Right cardiac atrium (tissue), 5 donors: ENCODE results near the gene OR12D2. TPM values are rescaled to one million over a fixed set of nuclear protein-coding genes. Genes with fewer than 3 reads are reported as not detected.
"Not testable (repeated sequence)": the region's sequence is repeated elsewhere in the genome, so short reads cannot be mapped to it uniquely, and the experiment has no call there.

Experiments used
- ATAC-seq, 2 donors: fragments of 200-7000 bp; cut with Tn5 transposase; one replicate each; pipeline versions ENCODE4 v1.8.0 to v1.9.1; 2020; ENCODE audit warnings: moderate library complexity in 2 of 2, mild to moderate bottlenecking in 1 of 2
- DNase-seq, 3 donors: peaks; one replicate each; pipeline ENCODE4 v3.0.0-alpha.2; 2020
- H3K27ac ChIP-seq: one replicate; pipeline ENCODE4 v1.5.1; 2013; ENCODE audit warnings: mild to moderate bottlenecking, low read length, control low read depth, moderate library complexity
- H3K27me3 ChIP-seq: one replicate; pipeline ENCODE4 v1.6.1; 2013; ENCODE audit not compliant: control insufficient read depth, insufficient read depth
- H3K4me1 ChIP-seq: one replicate; pipeline ENCODE4 v1.6.1; 2013; ENCODE audit warnings: low read length; ENCODE audit not compliant: control insufficient read depth, insufficient read depth
- H3K4me3 ChIP-seq: one replicate; pipeline ENCODE4 v1.5.1; 2013; ENCODE audit warnings: low read length, control low read depth
- H3K9me3 ChIP-seq: one replicate; pipeline ENCODE4 v1.6.1; 2013; ENCODE audit warnings: low read length; ENCODE audit not compliant: control insufficient read depth
- WGBS: extraction: QIAGEN DNeasy Blood & Tissue Kit; methylation state at CpG from one replicate; pipeline ENCODE4 v1.1.7; 2013; 5-methylcytosine and 5-hydroxymethylcytosine counted together
- intact Hi-C, 4 donors: fragments of 100-400 bp; cut with DNase I; formaldehyde crosslinking; loops; one replicate each; pipeline versions ENCODE4 v1.11.0 to v1.14.0; 2022 to 2023
- long read RNA-seq, 4 donors: library from polyadenylated mRNA; unstranded; transcript quantifications; one replicate each; pipeline ENCODE4 v2.0.0, GENCODE V29; 2020 to 2021
- polyA plus RNA-seq: library from polyadenylated mRNA; stranded (reverse); fragments of 200-250 nt; gene quantifications from one replicate; pipeline ENCODE4 v1.2.3, GENCODE V29; 2013
- total RNA-seq, 4 donors: library from RNA; stranded (reverse); fragmentation: NEBNext Ultra II Directional; extraction: Animal tissue kit (Norgen Biotek cat#: 25700); gene quantifications; one replicate each; pipeline ENCODE4 v1.2.1, GENCODE V29; 2021
- donor health status: healthy with polysubstance abuse.
- donor health status: DM: no; HTN: yes; CAD: no.
- donor health status: DM: no; HTN: no; CAD: no.
- donor health status: DM: no; HTN: yes; CAD: no; lungs with severe emphysema.
- donor health status: DM: yes; HTN: yes; CAD: no.

Gene OR12D2, protein sequence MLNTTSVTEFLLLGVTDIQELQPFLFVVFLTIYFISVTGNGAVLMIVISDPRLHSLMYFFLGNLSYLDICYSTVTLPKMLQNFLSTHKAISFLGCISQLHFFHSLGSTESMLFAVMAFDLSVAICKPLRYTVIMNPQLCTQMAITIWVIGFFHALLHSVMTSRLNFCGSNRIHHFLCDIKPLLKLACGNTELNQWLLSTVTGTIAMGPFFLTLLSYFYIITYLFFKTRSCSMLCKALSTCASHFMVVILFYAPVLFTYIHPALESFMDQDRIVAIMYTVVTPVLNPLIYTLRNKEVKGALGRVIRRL
- total RNA-seq, result not detected
- polyA plus RNA-seq, result not detected
- long read RNA-seq, donor 1, result 0 reads
- long read RNA-seq, donor 2, result 0 reads
- long read RNA-seq, donor 3, result 0 reads
- long read RNA-seq, donor 4, result 0 reads

DNA sequence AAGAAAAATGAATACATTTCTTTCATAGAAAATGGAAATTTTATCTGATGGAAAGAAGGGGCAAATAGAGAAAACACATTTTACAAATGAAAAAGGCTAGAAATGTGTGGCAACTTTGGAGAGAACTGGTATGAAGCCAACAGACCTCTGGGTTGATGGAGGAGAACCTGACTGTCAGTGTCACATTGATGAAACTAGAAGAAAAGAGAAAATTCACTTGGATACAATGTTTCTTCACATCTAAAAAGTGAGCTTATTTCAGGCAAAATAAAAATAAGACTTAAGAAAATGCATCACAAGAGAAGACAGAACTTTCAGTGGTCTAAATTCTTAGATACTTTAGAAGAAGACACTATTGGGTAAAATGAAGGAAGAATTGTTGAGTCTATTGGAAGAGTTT lies at the start of gene OR12D2:
OR12D2 (plus strand) TSS at position 301 of the 400 bp plus-strand sequence. CDS start 1,069 bp downstream, outside the sequence.
- no peaks in the 10 kb centered on the region for H3K27me3 ChIP-seq
- intact Hi-C loops, result no loop called here
- H3K4me1 ChIP-seq, result no peaks in the 10 kb centered on the region
- no peak within 1 kb of the TSS for H3K4me3 ChIP-seq
- no peak for DNase-seq
- H3K9me3 ChIP-seq, result no peaks in the 10 kb centered on the region
- no peak within 1 kb of the TSS for H3K27ac ChIP-seq
- ATAC-seq, result no peak

- WGBS, result 87% methylated on average over 3 of the region's 3 CpGs
- ATAC-seq, H3K4me3 ChIP-seq, H3K27ac ChIP-seq, DNase-seq, H3K4me1 ChIP-seq, H3K27me3 ChIP-seq, intact Hi-C loops, H3K9me3 ChIP-seq: not testable (repeated sequence)
These were observed 46.1 kb upstream of the OR12D2 start for GRCh38 chr6:29349348-29349747.

- no peak overlapping the region for H3K4me3 ChIP-seq
- H3K27me3 ChIP-seq, result no peaks in the 10 kb centered on the region
- no peak overlapping the region for H3K27ac ChIP-seq
- H3K9me3 ChIP-seq, result no peaks in the 10 kb centered on the region
- DNase-seq (no peak), ATAC-seq (no peak)
- no peaks in the 10 kb centered on the region for H3K4me1 ChIP-seq
- intact Hi-C loops, result no loop called here
These were observed 40.5 kb upstream of the OR12D2 start for GRCh38 chr6:29354980-29355379.

DNA sequence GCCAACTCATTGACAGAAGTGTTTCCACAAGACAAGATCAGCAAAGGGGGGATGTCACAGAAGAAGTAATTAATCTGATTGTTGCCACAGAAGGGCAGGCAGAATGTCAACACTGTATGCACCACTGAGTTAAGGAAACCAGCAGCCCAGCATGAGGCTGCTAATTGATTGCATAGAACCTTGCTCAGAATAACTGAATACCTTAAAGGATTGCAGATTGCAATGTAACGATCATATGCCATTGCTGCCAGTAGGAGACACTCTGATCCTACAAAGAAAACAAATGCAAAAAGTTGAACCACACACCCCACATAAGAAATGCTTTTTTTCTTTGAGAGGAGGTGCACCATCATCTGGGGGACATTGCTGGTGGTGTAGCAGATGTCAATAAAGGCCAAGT lies 39.8 kb upstream of the OR12D2 start:
- Histone ChIP-seq H3K27me3 (no peaks in the 10 kb centered on the region), H3K9me3 (no peaks in the 10 kb centered on the region), H3K27ac (no peak overlapping the region), H3K4me1 (no peaks in the 10 kb centered on the region), H3K4me3 (no peak overlapping the region)
- ATAC-seq, result no peak
- WGBS, result 51% methylated on average over 1 of the region's 1 CpG
- intact Hi-C loops, result no loop called here
- no peak for DNase-seq

- no peak for DNase-seq
- 75% methylated on average over 3 of the region's 3 CpGs for WGBS
- Histone ChIP-seq H3K9me3 (no peaks in the 10 kb centered on the region), H3K4me3 (no peak within 1 kb of the TSS), H3K4me1 (no peaks in the 10 kb centered on the region), H3K27me3 (no peaks in the 10 kb centered on the region), H3K27ac (no peak within 1 kb of the TSS)
- intact Hi-C loops, result no loop called here
- no peak for ATAC-seq
These were observed 26.7 kb upstream of the OR12D2 start, which contains the start of gene OR5V1 for GRCh38 chr6:29368765-29369164. Gene OR5V1, minus strand, starts transcription at chr6:29368865. Its CDS starts 12,670 bp downstream, at chr6:29356195.

DNA sequence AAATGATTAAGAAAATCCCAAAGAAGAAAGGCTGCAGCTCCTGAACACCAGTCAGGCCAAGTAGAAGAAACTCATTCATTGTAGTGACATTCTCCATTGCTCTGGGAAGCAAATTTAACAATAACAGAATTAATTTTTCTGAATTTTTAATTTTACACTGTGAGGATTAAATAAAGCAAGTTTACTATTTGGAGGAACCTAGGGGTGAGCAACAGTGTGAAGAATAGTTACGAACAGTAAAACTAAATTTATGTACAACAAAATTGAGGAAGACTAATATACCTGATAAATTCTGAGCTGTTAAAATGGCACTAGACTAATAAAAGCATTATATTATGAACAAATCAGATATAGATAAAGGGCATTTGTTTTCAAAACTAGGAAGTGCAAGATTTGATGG lies 20.2 kb upstream of the OR12D2 start, which contains the start of gene OR12D3:
OR12D3 (minus strand) TSS at position 101 of the 400 bp plus-strand sequence; CDS start at position 97, 4 bp downstream.
- H3K4me3 ChIP-seq, result no peak within 1 kb of the TSS
- H3K27ac ChIP-seq, result no peak within 1 kb of the TSS
- intact Hi-C loops, result no loop called here
- no peaks in the 10 kb centered on the region for H3K9me3 ChIP-seq
- no peaks in the 10 kb centered on the region for H3K4me1 ChIP-seq
- 86% methylated on average over 1 of the region's 1 CpG for WGBS
- DNase-seq (no peak), ATAC-seq (no peak)
- H3K27me3 ChIP-seq, result no peaks in the 10 kb centered on the region

DNA sequence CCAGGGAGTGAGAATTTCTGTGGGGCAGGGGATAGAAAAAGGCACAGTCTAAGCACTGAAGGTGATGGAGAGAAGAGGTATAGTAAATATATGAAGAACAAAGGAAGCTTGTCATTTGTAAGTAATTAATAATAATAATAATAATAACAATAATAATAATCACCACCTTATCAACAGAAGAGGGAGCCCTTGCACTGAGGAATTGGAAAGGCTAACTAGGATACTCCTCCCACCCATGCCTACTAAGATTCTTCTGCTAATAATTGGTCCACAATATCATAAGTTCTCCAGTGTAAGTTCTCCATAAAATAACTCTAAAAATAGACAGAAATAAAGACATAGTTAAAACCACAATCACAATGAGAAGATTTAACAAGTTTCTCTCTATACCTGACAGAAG lies 19.4 kb upstream of the OR12D2 start:
- no peak overlapping the region for H3K4me3 ChIP-seq
- intact Hi-C loops, result no loop called here
- DNase-seq (no peak), ATAC-seq (no peak)
- H3K27ac ChIP-seq, result no peak overlapping the region
- no peaks in the 10 kb centered on the region for H3K9me3 ChIP-seq
- no peaks in the 10 kb centered on the region for H3K4me1 ChIP-seq
- H3K27me3 ChIP-seq, result no peaks in the 10 kb centered on the region

- no peak for DNase-seq
- no peaks in the 10 kb centered on the region for H3K9me3 ChIP-seq
- no peak for ATAC-seq
- no peak overlapping the region for H3K27ac ChIP-seq
- 33% methylated on average over 4 of the region's 4 CpGs for WGBS
- no peak overlapping the region for H3K4me3 ChIP-seq
- intact Hi-C loops, result no loop called here
- H3K27me3 ChIP-seq, result no peaks in the 10 kb centered on the region
- H3K4me1 ChIP-seq, result no peaks in the 10 kb centered on the region
These were observed 6.9 kb upstream of the OR12D2 start for GRCh38 chr6:29388533-29388932.

DNA sequence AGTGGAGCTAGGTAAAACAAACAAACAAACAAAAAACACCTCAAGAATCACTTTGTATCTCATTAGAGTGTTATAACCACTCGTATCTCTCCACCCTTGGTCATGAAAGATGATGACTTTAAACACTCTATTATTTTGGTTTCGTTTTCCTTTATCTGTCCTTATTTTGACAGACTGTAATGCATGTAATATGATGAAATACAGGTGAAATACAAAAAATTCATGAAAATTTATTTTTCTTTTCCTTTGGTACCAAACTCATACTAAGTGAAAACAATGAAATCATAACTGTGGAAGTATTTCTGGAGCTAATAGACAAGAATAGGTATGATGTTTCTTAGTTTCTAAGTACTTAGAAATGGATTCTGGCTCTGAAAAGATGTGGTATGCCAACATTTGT lies 4.1 kb downstream of the OR12D2 start:
- Histone ChIP-seq H3K4me1 (no peaks in the 10 kb centered on the region), H3K27me3 (no peaks in the 10 kb centered on the region), H3K4me3 (no peak overlapping the region), H3K27ac (no peak overlapping the region), H3K9me3 (no peaks in the 10 kb centered on the region)
- intact Hi-C loops, result no loop called here
- WGBS, result 52% methylated on average over 2 of the region's 2 CpGs
- DNase-seq (no peak), ATAC-seq (no peak)

DNA sequence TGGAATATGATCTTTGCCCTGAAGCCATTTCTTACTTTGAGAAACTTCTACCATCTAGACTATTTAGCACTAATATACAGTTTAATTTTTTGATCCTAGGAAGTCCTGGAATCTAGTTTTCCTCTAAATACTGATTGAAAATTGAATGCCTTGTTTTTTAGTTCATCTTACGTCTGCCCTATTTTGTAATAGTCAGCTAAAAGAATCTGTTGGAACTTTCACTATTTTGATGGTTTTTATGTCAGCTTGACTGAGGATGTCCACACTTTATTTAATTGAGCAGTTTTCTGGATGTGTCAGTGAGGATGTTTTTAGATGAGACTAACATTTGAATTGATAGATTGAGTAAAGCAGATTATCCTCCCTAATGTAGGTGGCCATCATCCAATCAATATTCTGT lies 8.4 kb downstream of the OR12D2 start:
- Histone ChIP-seq H3K4me3 (no peak overlapping the region), H3K27ac (no peak overlapping the region), H3K9me3 (no peaks in the 10 kb centered on the region), H3K4me1 (no peaks in the 10 kb centered on the region), H3K27me3 (no peaks in the 10 kb centered on the region)
- DNase-seq (no peak), ATAC-seq (no peak)
- intact Hi-C loops, result no loop called here
- 85% methylated on average over 1 of the region's 1 CpG for WGBS

DNA sequence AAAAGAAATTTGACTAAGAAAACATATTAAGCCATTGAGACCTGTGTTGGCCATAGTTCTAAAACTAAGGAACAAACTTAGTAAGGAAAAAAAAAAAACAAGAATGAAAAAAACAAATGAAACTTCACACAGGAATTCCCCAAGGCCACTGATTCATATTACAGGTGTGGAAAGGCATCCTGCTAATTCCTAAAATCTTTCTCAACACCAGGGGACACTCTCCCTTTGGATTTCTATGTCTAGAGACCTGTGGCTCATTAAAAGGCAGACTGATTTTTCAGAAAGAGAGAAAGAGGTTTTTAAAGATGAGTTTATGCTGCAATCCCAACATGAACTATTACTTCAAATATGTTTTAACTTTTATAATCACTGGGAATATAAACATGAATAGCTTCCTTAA lies 19.2 kb downstream of the OR12D2 start, which contains the start of gene OR12D1:
OR12D1 (plus strand) TSS at position 341 of the 400 bp plus-strand sequence.
- Histone ChIP-seq H3K27ac (no peak within 1 kb of the TSS), H3K4me3 (no peak within 1 kb of the TSS), H3K4me1 (no peaks in the 10 kb centered on the region), H3K9me3 (no peaks in the 10 kb centered on the region), H3K27me3 (no peaks in the 10 kb centered on the region)
- intact Hi-C loops, result no loop called here
- ATAC-seq (no peak), DNase-seq (no peak)

DNA sequence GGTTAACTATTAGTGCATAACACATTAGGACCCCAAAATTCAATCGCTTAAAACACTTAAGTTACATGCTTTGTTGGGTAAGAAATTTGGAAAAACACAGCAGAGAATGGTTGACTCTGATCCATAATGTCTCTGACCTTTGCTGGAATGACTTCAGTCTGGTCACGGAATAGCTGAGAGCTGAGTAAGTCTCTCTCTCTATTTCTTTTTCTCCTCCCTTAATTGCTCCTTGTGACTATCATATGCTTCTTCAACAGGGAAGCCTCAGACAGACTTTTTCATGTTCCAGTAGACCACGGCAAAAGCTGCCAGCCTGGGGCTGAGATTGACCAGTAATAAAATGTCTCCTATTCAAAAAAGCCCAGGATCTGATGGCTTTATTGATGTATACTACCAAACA lies 24.1 kb downstream of the OR12D2 start:
- H3K4me1 ChIP-seq, result no peaks in the 10 kb centered on the region
- H3K27me3 ChIP-seq, result no peaks in the 10 kb centered on the region
- H3K9me3 ChIP-seq, result no peaks in the 10 kb centered on the region
- intact Hi-C loops, result no loop called here
- WGBS, result 50% methylated on average over 3 of the region's 3 CpGs
- no peak overlapping the region for H3K4me3 ChIP-seq
- no peak overlapping the region for H3K27ac ChIP-seq
- ATAC-seq (no peak), DNase-seq (no peak)
